ENCODE measurements around the gene PIWIL1. TPM values are rescaled to one million over a fixed set of nuclear protein-coding genes. Genes with fewer than 3 reads are reported as not detected.

The PIWIL1 gene
- polyA plus RNA-seq, 1 of the 3 experiments (the other 2 are of a cell fraction): 0.05 TPM

DNA sequence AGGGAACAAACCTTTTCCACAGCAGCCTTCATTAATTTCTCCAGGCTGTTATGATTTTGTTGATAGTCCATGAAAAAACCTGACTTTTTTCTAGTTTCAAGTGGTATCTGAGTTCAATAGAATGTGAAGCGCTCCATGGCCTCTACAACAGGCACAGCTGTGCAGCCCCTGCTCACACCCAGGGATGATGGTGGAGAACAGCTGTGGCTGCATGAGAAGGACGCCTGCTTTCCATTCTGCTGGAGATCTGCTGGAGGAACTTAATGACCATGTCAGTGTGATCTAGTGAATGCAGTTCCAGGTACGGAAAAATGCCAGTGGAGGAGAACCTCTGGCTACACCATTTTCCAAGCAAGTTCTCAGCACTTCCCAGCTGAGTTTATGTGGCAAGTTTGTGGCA lies 80.6 kb downstream of the PIWIL1 start:
- Histone ChIP-seq H3F3A (replicated peaks; ENCODE audit: insufficient read depth) (no peaks in the 10 kb centered on the region), H3K9ac (no peak overlapping the region), H3K27me3 (ENCODE audit: insufficient read depth) (no peaks in the 10 kb centered on the region), H3K79me2 (ENCODE audit: insufficient read depth) (no peaks in the 10 kb centered on the region), H3K4me2 (no peak overlapping the region), H3K36me3 (replicated peaks in 1 of 2; ENCODE audit: control insufficient read depth in 1 of 2, insufficient read depth in 2 of 2, low read length in 1 of 2) (no peaks in the 10 kb centered on the region), H3K4me3 (ENCODE audit: low read depth in 2 of 2, low read length in 1 of 2) (no peak overlapping the region), H4K20me1 (ENCODE audit: insufficient read depth) (no peaks in the 10 kb centered on the region), H3K4me1 (ENCODE audit: control insufficient read depth in 1 of 2, insufficient read depth in 2 of 2, low read depth in 1 of 2, low read length in 1 of 2) (no peaks in the 10 kb centered on the region), H2AFZ (ENCODE audit: low read depth) (no peak overlapping the region), H3K27ac (ENCODE audit: low read depth in 2 of 2, low read length in 1 of 2) (no peak overlapping the region), H3K9me3 (no peaks in the 10 kb centered on the region), H3K9me2 (no peaks in the 10 kb centered on the region)
- DNase-seq: no peak
- ChIA-PET POLR2A (no interaction called here), CTCF (no interaction called here)
- TF ChIP-seq RXRA (IDR thresholded peaks at IDR 0.05; ENCODE audit: borderline replicate concordance, low read depth) (no peak), NRF1 (IDR thresholded peaks at IDR 0.05; ENCODE audit: low read depth, low read length) (no peak), NFIC (IDR thresholded peaks at IDR 0.05; ENCODE audit: borderline replicate concordance) (no peak), TCF12 (IDR thresholded peaks at IDR 0.05) (no peak)
- 38% methylated on average over 3 of the region's 3 CpGs for WGBS (ENCODE audit: low lambda C conversion rate)

DNA sequence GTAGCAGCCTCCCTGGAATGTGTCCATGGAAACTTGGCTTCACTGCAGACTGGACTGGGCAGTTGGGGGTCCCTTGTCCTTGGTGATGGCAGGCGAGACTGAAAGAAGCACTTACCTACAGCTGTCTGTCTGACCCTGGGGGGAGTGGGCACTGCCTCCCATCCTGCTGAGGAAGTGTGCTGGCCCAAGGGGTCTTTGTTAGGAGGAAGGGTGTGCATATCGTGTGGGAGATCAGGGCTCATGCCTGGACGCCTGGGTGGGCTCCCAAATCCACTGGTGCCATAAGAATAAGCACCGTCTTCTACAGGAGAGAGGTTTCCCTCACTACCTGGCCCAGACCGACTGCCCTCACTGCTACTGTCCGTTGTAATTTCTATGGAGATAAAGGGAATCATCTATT lies 81.4 kb downstream of the PIWIL1 start:
- TF ChIP-seq, protein P1, sequence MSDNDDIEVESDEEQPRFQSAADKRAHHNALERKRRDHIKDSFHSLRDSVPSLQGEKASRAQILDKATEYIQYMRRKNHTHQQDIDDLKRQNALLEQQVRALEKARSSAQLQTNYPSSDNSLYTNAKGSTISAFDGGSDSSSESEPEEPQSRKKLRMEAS (IDR thresholded peaks at IDR 0.05; ENCODE audit: low read depth): no peak
- Histone ChIP-seq H3K27ac (ENCODE audit: low read depth in 2 of 2, low read length in 1 of 2) (no peak overlapping the region), H3K79me2 (ENCODE audit: insufficient read depth) (no peaks in the 10 kb centered on the region), H3K4me2 (no peak overlapping the region), H3K9me3 (no peaks in the 10 kb centered on the region), H4K20me1 (ENCODE audit: insufficient read depth) (no peaks in the 10 kb centered on the region), H3K27me3 (ENCODE audit: insufficient read depth) (no peaks in the 10 kb centered on the region), H3F3A (replicated peaks; ENCODE audit: insufficient read depth) (no peaks in the 10 kb centered on the region), H3K4me1 (ENCODE audit: control insufficient read depth in 1 of 2, insufficient read depth in 2 of 2, low read depth in 1 of 2, low read length in 1 of 2) (no peaks in the 10 kb centered on the region), H3K9me2 (no peaks in the 10 kb centered on the region), H3K36me3 (replicated peaks in 1 of 2; ENCODE audit: control insufficient read depth in 1 of 2, insufficient read depth in 2 of 2, low read length in 1 of 2) (no peaks in the 10 kb centered on the region), H2AFZ (ENCODE audit: low read depth) (no peak overlapping the region), H3K4me3 (ENCODE audit: low read depth in 2 of 2, low read length in 1 of 2) (no peak overlapping the region), H3K9ac (no peak overlapping the region)
- WGBS (ENCODE audit: low lambda C conversion rate): 31% methylated on average over 6 of the region's 6 CpGs
- ChIA-PET POLR2A (no interaction called here), CTCF (interaction anchor here (1.3 kb wide), 1 partner anchor 329 kb away, joined by 3 read pairs; no protein-coding TSS in a partner anchor)
- no peak for DNase-seq

DNA sequence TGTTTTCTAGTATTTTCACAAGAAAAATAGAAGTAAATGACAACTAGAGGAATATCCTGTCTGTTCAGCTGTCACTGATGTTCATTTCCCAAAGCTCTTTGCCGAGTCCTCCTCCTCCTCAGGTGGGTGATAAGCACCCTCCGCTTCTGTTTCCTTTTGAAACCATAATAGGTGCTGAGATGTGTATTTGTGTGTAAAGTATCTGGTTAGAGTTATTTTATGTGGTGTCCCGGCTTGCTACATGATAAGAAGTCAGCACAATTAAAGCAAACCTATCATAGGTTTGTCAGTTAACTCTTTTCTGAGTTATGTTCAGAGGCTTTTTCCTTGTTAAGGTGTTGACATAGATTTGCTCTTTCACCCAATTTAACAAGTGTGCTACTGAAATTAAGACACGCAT lies 82.4 kb downstream of the PIWIL1 start:
- Histone ChIP-seq H3K4me3 (ENCODE audit: low read depth in 2 of 2, low read length in 1 of 2) (no peak overlapping the region), H3K4me1 (ENCODE audit: control insufficient read depth in 1 of 2, insufficient read depth in 2 of 2, low read depth in 1 of 2, low read length in 1 of 2) (no peaks in the 10 kb centered on the region), H3K9me2 (no peaks in the 10 kb centered on the region), H3K79me2 (ENCODE audit: insufficient read depth) (no peaks in the 10 kb centered on the region), H3K27ac (ENCODE audit: low read depth in 2 of 2, low read length in 1 of 2) (no peak overlapping the region), H3F3A (replicated peaks; ENCODE audit: insufficient read depth) (no peaks in the 10 kb centered on the region), H3K9ac (no peak overlapping the region), H3K27me3 (ENCODE audit: insufficient read depth) (no peaks in the 10 kb centered on the region), H3K9me3 (no peaks in the 10 kb centered on the region), H3K36me3 (replicated peaks in 1 of 2; ENCODE audit: control insufficient read depth in 1 of 2, insufficient read depth in 2 of 2, low read length in 1 of 2) (no peaks in the 10 kb centered on the region), H3K4me2 (no peak overlapping the region), H4K20me1 (ENCODE audit: insufficient read depth) (no peaks in the 10 kb centered on the region), H2AFZ (ENCODE audit: low read depth) (no peak overlapping the region)
- 41% methylated on average over 4 of the region's 4 CpGs for whole genome bisulfite sequencing (ENCODE audit: low lambda C conversion rate)
- POLR2A ChIA-PET: no interaction called here
- DNase-seq: no peak
- TF ChIP-seq RCOR1 (IDR thresholded peaks at IDR 0.05; ENCODE audit: low read length): no peak
- TF ChIP-seq, protein P2, sequence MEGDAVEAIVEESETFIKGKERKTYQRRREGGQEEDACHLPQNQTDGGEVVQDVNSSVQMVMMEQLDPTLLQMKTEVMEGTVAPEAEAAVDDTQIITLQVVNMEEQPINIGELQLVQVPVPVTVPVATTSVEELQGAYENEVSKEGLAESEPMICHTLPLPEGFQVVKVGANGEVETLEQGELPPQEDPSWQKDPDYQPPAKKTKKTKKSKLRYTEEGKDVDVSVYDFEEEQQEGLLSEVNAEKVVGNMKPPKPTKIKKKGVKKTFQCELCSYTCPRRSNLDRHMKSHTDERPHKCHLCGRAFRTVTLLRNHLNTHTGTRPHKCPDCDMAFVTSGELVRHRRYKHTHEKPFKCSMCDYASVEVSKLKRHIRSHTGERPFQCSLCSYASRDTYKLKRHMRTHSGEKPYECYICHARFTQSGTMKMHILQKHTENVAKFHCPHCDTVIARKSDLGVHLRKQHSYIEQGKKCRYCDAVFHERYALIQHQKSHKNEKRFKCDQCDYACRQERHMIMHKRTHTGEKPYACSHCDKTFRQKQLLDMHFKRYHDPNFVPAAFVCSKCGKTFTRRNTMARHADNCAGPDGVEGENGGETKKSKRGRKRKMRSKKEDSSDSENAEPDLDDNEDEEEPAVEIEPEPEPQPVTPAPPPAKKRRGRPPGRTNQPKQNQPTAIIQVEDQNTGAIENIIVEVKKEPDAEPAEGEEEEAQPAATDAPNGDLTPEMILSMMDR (IDR thresholded peaks at IDR 0.05): no peak
- TF ChIP-seq EP300 (IDR thresholded peaks at IDR 0.05; ENCODE audit: borderline replicate concordance in 1 of 2, low read depth in 1 of 2, low read length in 1 of 2): no peak
- TF ChIP-seq TAF1 (IDR thresholded peaks at IDR 0.05; ENCODE audit: borderline replicate concordance, low read depth, low read length): no peak
- TF ChIP-seq NRF1 (IDR thresholded peaks at IDR 0.05; ENCODE audit: low read depth, low read length): no peak
- no peak for TF ChIP-seq YY1 (IDR thresholded peaks at IDR 0.05; ENCODE audit: low read depth)
- TF ChIP-seq MXI1 (IDR thresholded peaks at IDR 0.05; ENCODE audit: low read depth, low read length): no peak
- TF ChIP-seq, protein P3, sequence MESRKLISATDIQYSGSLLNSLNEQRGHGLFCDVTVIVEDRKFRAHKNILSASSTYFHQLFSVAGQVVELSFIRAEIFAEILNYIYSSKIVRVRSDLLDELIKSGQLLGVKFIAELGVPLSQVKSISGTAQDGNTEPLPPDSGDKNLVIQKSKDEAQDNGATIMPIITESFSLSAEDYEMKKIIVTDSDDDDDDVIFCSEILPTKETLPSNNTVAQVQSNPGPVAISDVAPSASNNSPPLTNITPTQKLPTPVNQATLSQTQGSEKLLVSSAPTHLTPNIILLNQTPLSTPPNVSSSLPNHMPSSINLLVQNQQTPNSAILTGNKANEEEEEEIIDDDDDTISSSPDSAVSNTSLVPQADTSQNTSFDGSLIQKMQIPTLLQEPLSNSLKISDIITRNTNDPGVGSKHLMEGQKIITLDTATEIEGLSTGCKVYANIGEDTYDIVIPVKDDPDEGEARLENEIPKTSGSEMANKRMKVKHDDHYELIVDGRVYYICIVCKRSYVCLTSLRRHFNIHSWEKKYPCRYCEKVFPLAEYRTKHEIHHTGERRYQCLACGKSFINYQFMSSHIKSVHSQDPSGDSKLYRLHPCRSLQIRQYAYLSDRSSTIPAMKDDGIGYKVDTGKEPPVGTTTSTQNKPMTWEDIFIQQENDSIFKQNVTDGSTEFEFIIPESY (IDR thresholded peaks at IDR 0.05; ENCODE audit: borderline replicate concordance, low read depth): no peak
- no peak for TF ChIP-seq GABPA (IDR thresholded peaks at IDR 0.05; ENCODE audit: low read depth)
- TF ChIP-seq NFIC (IDR thresholded peaks at IDR 0.05; ENCODE audit: borderline replicate concordance): no peak
- no peak for TF ChIP-seq CHD2 (IDR thresholded peaks at IDR 0.05; ENCODE audit: low read length, partially characterized antibody)
- no peak for TF ChIP-seq TCF12 (IDR thresholded peaks at IDR 0.05)
- no peak for TF ChIP-seq RXRA (IDR thresholded peaks at IDR 0.05; ENCODE audit: borderline replicate concordance, low read depth)
- TF ChIP-seq, protein P4, sequence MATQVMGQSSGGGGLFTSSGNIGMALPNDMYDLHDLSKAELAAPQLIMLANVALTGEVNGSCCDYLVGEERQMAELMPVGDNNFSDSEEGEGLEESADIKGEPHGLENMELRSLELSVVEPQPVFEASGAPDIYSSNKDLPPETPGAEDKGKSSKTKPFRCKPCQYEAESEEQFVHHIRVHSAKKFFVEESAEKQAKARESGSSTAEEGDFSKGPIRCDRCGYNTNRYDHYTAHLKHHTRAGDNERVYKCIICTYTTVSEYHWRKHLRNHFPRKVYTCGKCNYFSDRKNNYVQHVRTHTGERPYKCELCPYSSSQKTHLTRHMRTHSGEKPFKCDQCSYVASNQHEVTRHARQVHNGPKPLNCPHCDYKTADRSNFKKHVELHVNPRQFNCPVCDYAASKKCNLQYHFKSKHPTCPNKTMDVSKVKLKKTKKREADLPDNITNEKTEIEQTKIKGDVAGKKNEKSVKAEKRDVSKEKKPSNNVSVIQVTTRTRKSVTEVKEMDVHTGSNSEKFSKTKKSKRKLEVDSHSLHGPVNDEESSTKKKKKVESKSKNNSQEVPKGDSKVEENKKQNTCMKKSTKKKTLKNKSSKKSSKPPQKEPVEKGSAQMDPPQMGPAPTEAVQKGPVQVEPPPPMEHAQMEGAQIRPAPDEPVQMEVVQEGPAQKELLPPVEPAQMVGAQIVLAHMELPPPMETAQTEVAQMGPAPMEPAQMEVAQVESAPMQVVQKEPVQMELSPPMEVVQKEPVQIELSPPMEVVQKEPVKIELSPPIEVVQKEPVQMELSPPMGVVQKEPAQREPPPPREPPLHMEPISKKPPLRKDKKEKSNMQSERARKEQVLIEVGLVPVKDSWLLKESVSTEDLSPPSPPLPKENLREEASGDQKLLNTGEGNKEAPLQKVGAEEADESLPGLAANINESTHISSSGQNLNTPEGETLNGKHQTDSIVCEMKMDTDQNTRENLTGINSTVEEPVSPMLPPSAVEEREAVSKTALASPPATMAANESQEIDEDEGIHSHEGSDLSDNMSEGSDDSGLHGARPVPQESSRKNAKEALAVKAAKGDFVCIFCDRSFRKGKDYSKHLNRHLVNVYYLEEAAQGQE (IDR thresholded peaks at IDR 0.05; ENCODE audit: low read depth, low read length): no peak
- CTCF ChIA-PET: interaction anchor here (1.3 kb wide), 1 partner anchor 328 kb away, joined by 3 read pairs; no protein-coding TSS in a partner anchor
